Kidney (tissue), 14 donors: ENCODE measurements around the gene CIB2. TPM values are rescaled to one million over a fixed set of nuclear protein-coding genes. Genes with fewer than 3 reads are reported as not detected.

Experiments used
- DNase-seq, 5 donors: peaks; one replicate each; pipeline ENCODE4 v3.0.0-alpha.2; 2013 to 2020
- FAIRE-seq: peaks from 2 replicates; lab custom pipeline; 2012; peaks lifted over from hg19 to GRCh38; lab: Jason Lieb, UNC
- H3K27ac ChIP-seq, 2 donors: one replicate each; pipeline ENCODE4 v1.7.0; 2013; ENCODE audit warnings: low read depth in 2 of 2, low read length in 2 of 2, inconsistent platforms in 1 of 2
- H3K27me3 ChIP-seq: one replicate; pipeline ENCODE4 v1.7.1; 2013; ENCODE audit warnings: low read length, inconsistent platforms; ENCODE audit not compliant: control insufficient read depth, insufficient read depth
- H3K36me3 ChIP-seq, 3 donors: one replicate each; pipeline versions ENCODE4 v1.7.0 to v1.7.1; 2013; ENCODE audit warnings: low read length in 3 of 3, control low read depth in 1 of 3, inconsistent platforms in 1 of 3; ENCODE audit not compliant: insufficient read depth in 3 of 3, control insufficient read depth in 2 of 3
- H3K4me1 ChIP-seq, 3 donors: one replicate each; pipeline versions ENCODE4 v1.7.0 to v1.7.1; 2013; ENCODE audit warnings: low read length in 3 of 3, inconsistent platforms in 1 of 3, low read depth in 1 of 3; ENCODE audit not compliant: control insufficient read depth in 2 of 3, insufficient read depth in 2 of 3
- H3K4me3 ChIP-seq, 3 donors: one replicate each; pipeline versions ENCODE4 v1.7.0 to v1.8.1; 2013; ENCODE audit warnings: low read length in 3 of 3, control low read depth in 1 of 3, inconsistent platforms in 1 of 3
- H3K9ac ChIP-seq, 3 donors: one replicate each; pipeline versions ENCODE4 v1.7.0 to v1.7.1; 2013; ENCODE audit warnings: low read length in 3 of 3, control low read depth in 1 of 3, inconsistent platforms in 1 of 3
- H3K9me3 ChIP-seq, 3 donors: one replicate each; pipeline versions ENCODE4 v1.7.0 to v1.7.1; 2013; ENCODE audit warnings: low read length in 3 of 3, control low read depth in 1 of 3, inconsistent platforms in 1 of 3; ENCODE audit not compliant: control insufficient read depth in 2 of 3, insufficient read depth in 1 of 3
- intact Hi-C: fragments of 100-400 bp; cut with DNase I; formaldehyde crosslinking; loops from one replicate; pipeline ENCODE4 v1.11.1; 2022
- polyA plus RNA-seq: library from polyadenylated mRNA; stranded (reverse); fragments of 350-450 nt; fragmentation: Illumina TruSeq; extraction: RNeasy Lipid Tissue Mini Kit (QIAGEN cat#74804); gene quantifications from one replicate; pipeline ENCODE4 v1.2.3, GENCODE V29; 2014; ENCODE audit warnings: low read depth, low replicate concordance; ENCODE audit not compliant: insufficient read depth
- total RNA-seq: library from RNA; stranded (reverse); fragmentation: NEBNext Ultra II Directional; extraction: Animal tissue kit (Norgen Biotek cat#: 25700); gene quantifications from one replicate; pipeline ENCODE4 v1.2.1, GENCODE V29; 2021
- TF ChIP-seq, protein P1 (sequence below): IDR thresholded peaks from 3 replicates; pipeline ENCODE4 v1.5.1; 2012; ENCODE audit warnings: mild to moderate bottlenecking, moderate library complexity, borderline replicate concordance; ENCODE audit not compliant: insufficient read depth; ENCODE audit errors: extremely low read depth
- donor health status: control.
- donor health status: control.
- donor health status: control.
- donor health status: control.
- donor health status: control.
- donor health status: DM: yes; HTN: yes; CAD: no.
- donor health status: Normal renal cell carcinoma (clear cell type).

CIB2 gene
- total and polyA plus RNA-seq, 2 donors from 2014 or later, result 13.7 to 29.9 TPM

DNA sequence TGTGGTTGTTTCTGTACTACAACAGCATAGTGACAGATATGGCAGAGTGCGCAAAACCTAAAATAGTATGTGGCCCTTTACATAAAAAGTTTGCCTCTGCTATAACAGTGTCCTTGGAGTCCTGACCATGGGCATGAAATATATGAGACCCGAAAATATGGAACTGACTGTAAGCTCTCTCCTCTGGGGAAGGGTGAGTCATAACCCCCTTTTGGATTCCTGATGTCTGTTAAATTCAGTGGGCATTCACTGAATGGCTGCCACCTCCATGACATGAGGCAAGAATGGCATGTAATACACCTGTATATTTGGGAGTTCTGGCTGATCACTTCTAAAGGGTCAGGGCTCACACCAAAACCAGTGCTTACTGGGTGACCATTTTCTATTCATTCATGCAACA is 59.9 kb downstream of the CIB2 start:
- intact Hi-C loops, result no loop called here
- TF ChIP-seq, protein P1, sequence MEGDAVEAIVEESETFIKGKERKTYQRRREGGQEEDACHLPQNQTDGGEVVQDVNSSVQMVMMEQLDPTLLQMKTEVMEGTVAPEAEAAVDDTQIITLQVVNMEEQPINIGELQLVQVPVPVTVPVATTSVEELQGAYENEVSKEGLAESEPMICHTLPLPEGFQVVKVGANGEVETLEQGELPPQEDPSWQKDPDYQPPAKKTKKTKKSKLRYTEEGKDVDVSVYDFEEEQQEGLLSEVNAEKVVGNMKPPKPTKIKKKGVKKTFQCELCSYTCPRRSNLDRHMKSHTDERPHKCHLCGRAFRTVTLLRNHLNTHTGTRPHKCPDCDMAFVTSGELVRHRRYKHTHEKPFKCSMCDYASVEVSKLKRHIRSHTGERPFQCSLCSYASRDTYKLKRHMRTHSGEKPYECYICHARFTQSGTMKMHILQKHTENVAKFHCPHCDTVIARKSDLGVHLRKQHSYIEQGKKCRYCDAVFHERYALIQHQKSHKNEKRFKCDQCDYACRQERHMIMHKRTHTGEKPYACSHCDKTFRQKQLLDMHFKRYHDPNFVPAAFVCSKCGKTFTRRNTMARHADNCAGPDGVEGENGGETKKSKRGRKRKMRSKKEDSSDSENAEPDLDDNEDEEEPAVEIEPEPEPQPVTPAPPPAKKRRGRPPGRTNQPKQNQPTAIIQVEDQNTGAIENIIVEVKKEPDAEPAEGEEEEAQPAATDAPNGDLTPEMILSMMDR, result no peak
- no peak for FAIRE-seq
- Histone ChIP-seq H3K27me3 (no peaks in the 10 kb centered on the region), H3K9me3 (no peaks in the 10 kb centered on the region), H3K27ac (peak overlapping the region in 1 of 2 donors; percentile 87), H3K36me3 (no peaks in the 10 kb centered on the region), H3K4me1 (peaks cover 19 to 44% (median 40%) of the 10 kb centered on the region in 3 donors), H3K9ac (no peak overlapping the region), H3K4me3 (no peak overlapping the region)
- no peak for DNase-seq

DNA sequence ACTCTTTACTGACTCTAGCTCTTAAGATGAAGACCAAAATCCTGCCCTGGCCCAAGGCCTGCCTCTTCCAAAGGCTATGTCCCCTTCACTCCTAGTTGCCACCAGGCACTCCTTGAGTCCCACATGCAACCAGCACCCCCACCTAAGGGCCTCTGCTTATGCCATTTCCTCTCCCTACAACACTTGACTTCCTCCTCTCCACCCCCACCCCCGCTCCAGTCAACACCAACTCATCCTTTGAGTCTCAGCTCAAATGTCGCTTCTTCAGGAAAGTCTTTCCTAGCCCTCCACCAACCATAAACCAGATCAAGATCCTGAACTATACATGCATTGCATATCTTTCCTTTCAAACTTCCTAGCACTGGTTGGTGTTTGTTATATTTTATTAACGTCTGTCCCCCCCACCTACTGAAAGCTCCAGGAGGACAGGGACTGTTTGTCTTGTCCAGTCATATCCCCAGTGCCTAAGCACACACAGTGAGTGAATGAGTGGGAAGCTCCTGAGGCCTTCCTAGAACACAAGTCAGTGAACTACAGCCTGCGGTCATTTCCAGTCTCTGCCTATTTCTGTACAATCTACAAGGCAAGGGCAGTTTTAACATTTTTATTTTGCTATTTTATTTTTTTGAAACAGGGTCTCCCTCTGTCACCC is 61.1 kb downstream of the CIB2 start:
- no peak for FAIRE-seq
- Histone ChIP-seq H3K9ac (no peak overlapping the region), H3K36me3 (no peaks in the 10 kb centered on the region), H3K27ac (peak overlapping the region in 1 of 2 donors; percentile 26), H3K4me1 (peaks cover 19 to 47% (median 44%) of the 10 kb centered on the region in 3 donors), H3K27me3 (no peaks in the 10 kb centered on the region), H3K4me3 (no peak overlapping the region), H3K9me3 (no peaks in the 10 kb centered on the region)
- DNase-seq, result no peak
- intact Hi-C loops, result no loop called here
- TF ChIP-seq, protein P1, result no peak

DNA sequence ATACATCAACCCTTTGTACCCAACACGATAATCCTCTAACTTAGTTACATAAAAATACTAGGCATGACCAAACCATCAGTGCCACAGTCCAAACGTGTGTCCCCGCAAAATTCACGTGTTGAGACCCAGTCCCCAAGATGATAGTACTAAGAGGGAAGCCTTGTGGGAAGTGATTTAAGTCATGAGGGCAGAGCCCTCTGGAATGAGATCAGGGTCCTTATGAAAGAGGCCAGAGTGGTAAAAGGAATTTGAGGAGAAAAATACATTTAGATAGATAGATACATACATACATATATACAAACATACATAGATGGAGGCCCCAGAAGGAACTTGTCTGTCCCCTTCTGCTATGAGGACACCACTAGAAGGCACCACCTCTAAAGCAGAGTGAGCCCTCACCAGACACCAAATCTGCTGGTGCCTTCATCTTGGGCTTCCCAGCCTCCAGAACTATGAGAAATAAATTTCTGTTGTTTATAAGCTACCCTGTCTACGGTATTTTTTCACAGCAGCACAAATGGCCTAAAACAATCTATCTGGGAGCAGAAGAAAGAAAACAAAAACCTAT is 61.7 kb downstream of the CIB2 start:
- no peak for DNase-seq
- Histone ChIP-seq H3K27ac (peak overlapping the region in 1 of 2 donors; percentile 26), H3K4me1 (peaks cover 19 to 51% (median 50%) of the 10 kb centered on the region in 3 donors), H3K36me3 (no peaks in the 10 kb centered on the region), H3K9me3 (no peaks in the 10 kb centered on the region), H3K27me3 (no peaks in the 10 kb centered on the region), H3K9ac (no peak overlapping the region), H3K4me3 (no peak overlapping the region)
- TF ChIP-seq, protein P1, result no peak
- intact Hi-C loops, result no loop called here
- FAIRE-seq, result no peak
